Measurements from ENCODE around the gene SALL1.

SALL1 gene

DNA sequence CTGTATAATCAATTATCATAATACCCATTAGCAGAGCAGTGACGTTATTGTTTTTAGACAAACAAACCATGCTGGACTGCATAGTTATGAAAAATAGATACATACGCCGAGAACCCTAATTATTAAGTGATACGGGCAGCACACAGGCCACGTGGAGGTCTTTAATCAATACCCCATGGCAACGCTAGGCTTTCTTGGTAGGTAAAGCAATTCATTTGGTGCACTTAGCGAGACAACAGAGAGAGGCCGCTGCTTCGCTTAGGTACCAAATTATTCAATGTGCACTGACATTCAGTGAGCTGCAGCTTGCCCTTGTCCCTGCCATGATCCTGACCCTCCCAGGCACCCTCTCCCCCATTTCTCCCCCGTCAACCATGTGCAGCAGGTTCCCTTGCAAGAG, 12.9 kb downstream of the SALL1 start:
- Histone ChIP-seq H3K4me3 (ENCODE audit: low read length) (no peak overlapping the region), H3K4me2 (ENCODE audit: low read length) (no peak overlapping the region)

DNA sequence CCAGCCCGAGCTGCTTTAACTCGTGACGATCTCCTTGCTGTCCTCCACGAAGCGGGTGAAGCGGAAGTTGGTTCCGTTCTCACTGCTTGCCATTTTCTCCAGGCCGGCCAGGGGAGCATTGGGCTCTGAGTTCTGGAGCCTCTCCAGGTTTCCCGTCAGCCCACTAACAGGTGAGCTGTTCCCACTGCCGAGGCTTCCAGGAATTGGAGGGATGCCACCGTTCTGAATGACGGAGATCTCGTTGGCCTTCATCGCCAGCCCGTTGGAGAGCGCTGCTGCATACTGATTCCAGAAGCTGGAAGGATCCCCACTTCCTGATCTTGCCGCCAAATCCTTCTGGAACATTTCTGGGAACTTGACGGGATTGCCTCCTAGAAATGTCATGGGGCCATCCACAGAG, 14.0 kb downstream of the SALL1 start:
- Histone ChIP-seq H3K79me1 (ENCODE audit: low read length) (peaks cover 29% of the 10 kb centered on the region), H3K36me3 (ENCODE audit: control insufficient read depth, insufficient read depth, low read length) (peaks cover 24% of the 10 kb centered on the region), H2BK15ac (replicated peaks; ENCODE audit: low read depth) (no peak overlapping the region), H3K4me2 (ENCODE audit: low read length) (no peak overlapping the region), H3K18ac (ENCODE audit: low read length) (no peak overlapping the region), H2BK120ac (ENCODE audit: low read depth, low read length) (no peak overlapping the region), H2AK5ac (ENCODE audit: low read length) (no peak overlapping the region), H3K4ac (ENCODE audit: low read depth, low read length) (no peak overlapping the region), H3K56ac (ENCODE audit: low read length) (no peak overlapping the region), H3K27ac (ENCODE audit: low read depth, low read length) (no peak overlapping the region), H3K9ac (ENCODE audit: low read length) (no peak overlapping the region), H4K8ac (ENCODE audit: low read depth, low read length) (no peak overlapping the region), H3K4me1 (ENCODE audit: control insufficient read depth, low read depth, low read length) (peaks cover 3% of the 10 kb centered on the region), H3K27me3 (ENCODE audit: insufficient read depth, low read length, poor library complexity) (no peaks in the 10 kb centered on the region), H4K5ac (ENCODE audit: low read length) (no peak overlapping the region), H2BK5ac (ENCODE audit: low read length) (no peak overlapping the region), H3K4me3 (ENCODE audit: low read length) (no peak overlapping the region), H3K23ac (ENCODE audit: low read length) (no peak overlapping the region), H3K79me2 (ENCODE audit: control insufficient read depth, insufficient read depth, low read length) (peaks cover 34% of the 10 kb centered on the region)
- DNase-seq: no peak
- WGBS (ENCODE audit: extremely low coverage, insufficient coverage, low lambda C conversion rate): no CpG with 5 or more reads among the region's 18 CpGs

More for the DNA sequence above, 12.9 kb downstream of the SALL1 start:
- no CpG with 5 or more reads among the region's 10 CpGs for WGBS (ENCODE audit: extremely low coverage, insufficient coverage, low lambda C conversion rate)
- Histone ChIP-seq H2BK120ac (ENCODE audit: low read depth, low read length) (no peak overlapping the region), H3K9ac (ENCODE audit: low read length) (no peak overlapping the region), H3K36me3 (ENCODE audit: control insufficient read depth, insufficient read depth, low read length) (peaks cover 24% of the 10 kb centered on the region), H2AK5ac (ENCODE audit: low read length) (no peak overlapping the region), H3K27me3 (ENCODE audit: insufficient read depth, low read length, poor library complexity) (no peaks in the 10 kb centered on the region), H3K4ac (ENCODE audit: low read depth, low read length) (no peak overlapping the region), H3K79me2 (ENCODE audit: control insufficient read depth, insufficient read depth, low read length) (peaks cover 42% of the 10 kb centered on the region), H3K27ac (ENCODE audit: low read depth, low read length) (no peak overlapping the region), H4K8ac (ENCODE audit: low read depth, low read length) (no peak overlapping the region), H3K79me1 (ENCODE audit: low read length) (peaks cover 34% of the 10 kb centered on the region), H2BK5ac (ENCODE audit: low read length) (no peak overlapping the region), H4K5ac (ENCODE audit: low read length) (no peak overlapping the region), H3K18ac (ENCODE audit: low read length) (no peak overlapping the region), H3K23ac (ENCODE audit: low read length) (no peak overlapping the region), H2BK15ac (replicated peaks; ENCODE audit: low read depth) (no peak overlapping the region), H3K56ac (ENCODE audit: low read length) (no peak overlapping the region), H3K4me1 (ENCODE audit: control insufficient read depth, low read depth, low read length) (no peaks in the 10 kb centered on the region)
- no peak for DNase-seq

DNA sequence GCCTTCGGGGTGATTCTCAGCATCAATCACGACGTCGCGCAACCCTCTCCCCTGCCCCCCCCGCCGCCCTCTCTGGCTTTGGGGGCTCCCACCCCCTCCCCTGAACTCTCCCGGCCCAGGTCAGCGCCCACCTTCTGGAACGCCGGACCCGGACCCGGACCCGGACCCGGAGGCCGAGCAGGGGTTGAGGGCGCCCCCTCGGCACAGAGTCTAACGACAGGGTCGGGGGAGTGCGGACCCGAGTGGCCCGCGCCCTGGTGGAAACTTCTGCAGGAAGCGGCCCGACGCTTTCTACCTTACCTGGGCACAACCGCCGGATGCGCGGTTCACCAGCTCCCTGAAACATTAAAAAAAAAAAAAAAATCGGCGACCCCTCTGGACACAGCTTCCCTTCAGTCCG, 16.2 kb downstream of the SALL1 start:
- no peak overlapping the region for H2BK5ac ChIP-seq (ENCODE audit: low read length)
- no peak overlapping the region for H2BK120ac ChIP-seq (ENCODE audit: low read depth, low read length)
- H3K4ac ChIP-seq (ENCODE audit: low read depth, low read length): peak overlapping the region; percentile 99
- H3K56ac ChIP-seq (ENCODE audit: low read length): peak overlapping the region; percentile 87
- H4K8ac ChIP-seq (ENCODE audit: low read depth, low read length): no peak overlapping the region
- no CpG with 5 or more reads among the region's 34 CpGs for WGBS (ENCODE audit: extremely low coverage, insufficient coverage, low lambda C conversion rate)
- H3K27ac ChIP-seq (ENCODE audit: low read depth, low read length): peak overlapping the region; percentile 24
- H3K79me1 ChIP-seq (ENCODE audit: low read length): peaks cover 22% of the 10 kb centered on the region
- H3K27me3 ChIP-seq (ENCODE audit: insufficient read depth, low read length, poor library complexity): no peaks in the 10 kb centered on the region
- peaks cover 19% of the 10 kb centered on the region for H3K79me2 ChIP-seq (ENCODE audit: control insufficient read depth, insufficient read depth, low read length)
- no peak overlapping the region for H3K4me3 ChIP-seq (ENCODE audit: low read length)
- peaks cover 18% of the 10 kb centered on the region for H3K36me3 ChIP-seq (ENCODE audit: control insufficient read depth, insufficient read depth, low read length)
- peak overlapping the region; percentile 67 for H3K4me2 ChIP-seq (ENCODE audit: low read length)
- no peak overlapping the region for H4K5ac ChIP-seq (ENCODE audit: low read length)
- no peak overlapping the region for H2AK5ac ChIP-seq (ENCODE audit: low read length)
- H3K9ac ChIP-seq (ENCODE audit: low read length): peak overlapping the region; percentile 55
- no peak overlapping the region for H2BK15ac ChIP-seq (replicated peaks; ENCODE audit: low read depth)
- DNase-seq: peak; percentile 32
- peaks cover 5% of the 10 kb centered on the region for H3K4me1 ChIP-seq (ENCODE audit: control insufficient read depth, low read depth, low read length)
- no peak overlapping the region for H3K23ac ChIP-seq (ENCODE audit: low read length)
- H3K18ac ChIP-seq (ENCODE audit: low read length): peak overlapping the region; percentile 19

DNA sequence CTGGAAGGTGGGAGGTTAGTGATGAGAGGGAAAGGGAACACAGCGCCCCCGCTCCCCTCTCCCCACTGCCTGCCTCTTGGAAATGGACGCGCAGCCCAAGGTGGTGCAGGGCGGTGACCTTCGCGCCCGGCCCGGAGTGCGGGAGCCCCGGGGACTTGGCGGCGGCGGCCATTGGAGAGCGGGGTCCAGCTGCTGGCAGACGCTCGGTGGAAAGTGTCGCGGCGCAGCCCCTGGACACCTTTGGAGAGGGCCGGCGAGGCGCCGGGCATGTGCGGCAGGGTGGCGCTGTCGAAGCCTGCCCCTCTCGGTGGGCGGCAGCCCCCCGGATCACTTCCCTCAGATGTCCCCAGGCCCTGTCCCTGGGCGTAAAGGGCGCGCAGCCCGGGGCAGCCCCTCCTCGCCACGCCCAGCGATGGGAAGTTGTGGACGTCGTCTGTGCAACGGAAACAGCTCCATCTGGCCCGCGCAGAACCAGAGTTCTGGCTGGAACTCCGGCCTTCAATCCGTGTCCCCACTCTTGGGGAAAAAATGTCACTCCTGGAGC, 16.7 kb downstream of the SALL1 start:
- Histone ChIP-seq H3K4me1 (ENCODE audit: control insufficient read depth, low read depth, low read length) (peaks cover 6% of the 10 kb centered on the region), H3K79me1 (ENCODE audit: low read length) (peaks cover 17% of the 10 kb centered on the region), H3K9ac (ENCODE audit: low read length) (peak overlapping the region; percentile 55), H3K4me2 (ENCODE audit: low read length) (peak overlapping the region; percentile 67), H3K4ac (ENCODE audit: low read depth, low read length) (peak overlapping the region; percentile 99), H2BK5ac (ENCODE audit: low read length) (peak overlapping the region; percentile 25), H3K4me3 (ENCODE audit: low read length) (peak overlapping the region; percentile 27), H3K56ac (ENCODE audit: low read length) (peak overlapping the region; percentile 87), H4K8ac (ENCODE audit: low read depth, low read length) (no peak overlapping the region), H2BK15ac (replicated peaks; ENCODE audit: low read depth) (no peak overlapping the region), H3K79me2 (ENCODE audit: control insufficient read depth, insufficient read depth, low read length) (peaks cover 13% of the 10 kb centered on the region), H4K5ac (ENCODE audit: low read length) (no peak overlapping the region), H3K27ac (ENCODE audit: low read depth, low read length) (peak overlapping the region; percentile 30), H3K23ac (ENCODE audit: low read length) (no peak overlapping the region), H2AK5ac (ENCODE audit: low read length) (no peak overlapping the region), H3K18ac (ENCODE audit: low read length) (peak overlapping the region; percentile 19), H2BK120ac (ENCODE audit: low read depth, low read length) (no peak overlapping the region), H3K27me3 (ENCODE audit: insufficient read depth, low read length, poor library complexity) (no peaks in the 10 kb centered on the region), H3K36me3 (ENCODE audit: control insufficient read depth, insufficient read depth, low read length) (peaks cover 13% of the 10 kb centered on the region)
- peak; percentile 71 for DNase-seq
- no CpG with 5 or more reads among the region's 44 CpGs for WGBS (ENCODE audit: extremely low coverage, insufficient coverage, low lambda C conversion rate)

DNA sequence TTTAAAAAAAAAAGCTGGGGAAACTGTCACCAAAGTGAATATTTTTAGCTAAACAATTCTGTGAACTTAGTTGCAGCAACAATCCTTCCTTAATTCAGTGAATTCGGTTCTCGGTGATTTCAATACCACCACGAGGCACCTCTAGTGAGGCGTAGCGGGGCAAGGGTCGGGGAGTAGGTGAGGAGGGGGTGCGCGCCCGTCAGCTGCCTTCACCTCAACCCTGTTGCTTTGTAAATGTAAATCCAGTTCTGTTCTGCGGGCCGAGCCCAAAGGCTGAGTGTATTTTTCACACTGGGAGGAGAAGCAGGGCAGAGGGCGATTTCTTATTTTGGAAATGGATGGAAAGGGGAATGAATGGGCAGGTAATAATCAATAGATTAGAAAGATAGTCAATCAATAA, 17.4 kb downstream of the SALL1 start:
- Histone ChIP-seq H3K79me1 (ENCODE audit: low read length) (peaks cover 11% of the 10 kb centered on the region), H4K5ac (ENCODE audit: low read length) (no peak overlapping the region), H3K36me3 (ENCODE audit: control insufficient read depth, insufficient read depth, low read length) (peaks cover 10% of the 10 kb centered on the region), H3K9ac (ENCODE audit: low read length) (peak overlapping the region; percentile 55), H3K4me1 (ENCODE audit: control insufficient read depth, low read depth, low read length) (peaks cover 9% of the 10 kb centered on the region), H3K27me3 (ENCODE audit: insufficient read depth, low read length, poor library complexity) (no peaks in the 10 kb centered on the region), H4K8ac (ENCODE audit: low read depth, low read length) (no peak overlapping the region), H3K79me2 (ENCODE audit: control insufficient read depth, insufficient read depth, low read length) (peaks cover 8% of the 10 kb centered on the region), H2BK15ac (replicated peaks; ENCODE audit: low read depth) (no peak overlapping the region), H3K27ac (ENCODE audit: low read depth, low read length) (no peak overlapping the region), H3K4me2 (ENCODE audit: low read length) (peak overlapping the region; percentile 68), H2AK5ac (ENCODE audit: low read length) (no peak overlapping the region), H2BK120ac (ENCODE audit: low read depth, low read length) (no peak overlapping the region), H3K23ac (ENCODE audit: low read length) (no peak overlapping the region), H2BK5ac (ENCODE audit: low read length) (no peak overlapping the region), H3K56ac (ENCODE audit: low read length) (peak overlapping the region; percentile 87), H3K18ac (ENCODE audit: low read length) (no peak overlapping the region), H3K4ac (ENCODE audit: low read depth, low read length) (peak overlapping the region; percentile 46), H3K4me3 (ENCODE audit: low read length) (no peak overlapping the region)
- WGBS (ENCODE audit: extremely low coverage, insufficient coverage, low lambda C conversion rate): no CpG with 5 or more reads among the region's 12 CpGs
- peak; percentile 31 for DNase-seq

DNA sequence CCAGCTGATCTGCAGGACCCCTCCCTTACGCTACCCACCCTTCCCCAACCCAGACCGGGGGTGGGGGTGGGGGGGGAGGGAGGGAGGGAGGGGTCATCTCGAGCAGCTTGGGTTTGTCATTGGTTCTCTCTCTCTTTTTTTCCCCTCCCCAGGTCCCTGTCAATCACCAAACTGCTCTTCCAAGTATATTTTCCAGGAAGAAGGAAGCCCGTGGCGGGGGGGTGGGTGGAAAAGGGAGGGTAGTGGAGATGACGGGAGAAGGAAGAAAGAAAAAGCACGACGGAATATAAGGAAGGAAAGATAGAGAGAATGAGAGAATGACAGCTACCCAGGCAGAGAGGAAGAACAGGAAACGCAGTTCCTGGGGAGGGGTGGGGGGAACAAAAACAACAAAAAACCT, 17.9 kb downstream of the SALL1 start:
- H3K27ac ChIP-seq (ENCODE audit: low read depth, low read length): no peak overlapping the region
- WGBS (ENCODE audit: extremely low coverage, insufficient coverage, low lambda C conversion rate): no CpG with 5 or more reads among the region's 9 CpGs

More for the DNA sequence above, 17.9 kb downstream of the SALL1 start:
- H4K5ac ChIP-seq (ENCODE audit: low read length): no peak overlapping the region
- peaks cover 4% of the 10 kb centered on the region for H3K79me2 ChIP-seq (ENCODE audit: control insufficient read depth, insufficient read depth, low read length)
- no peak overlapping the region for H2BK120ac ChIP-seq (ENCODE audit: low read depth, low read length)
- no peak overlapping the region for H2BK15ac ChIP-seq (replicated peaks; ENCODE audit: low read depth)
- H3K4ac ChIP-seq (ENCODE audit: low read depth, low read length): no peak overlapping the region
- no peak overlapping the region for H3K4me3 ChIP-seq (ENCODE audit: low read length)
- DNase-seq: peak; percentile 89
- peaks cover 6% of the 10 kb centered on the region for H3K36me3 ChIP-seq (ENCODE audit: control insufficient read depth, insufficient read depth, low read length)
- H3K27me3 ChIP-seq (ENCODE audit: insufficient read depth, low read length, poor library complexity): no peaks in the 10 kb centered on the region
- peak overlapping the region; percentile 56 for H3K4me2 ChIP-seq (ENCODE audit: low read length)
- H3K18ac ChIP-seq (ENCODE audit: low read length): no peak overlapping the region
- no peak overlapping the region for H3K23ac ChIP-seq (ENCODE audit: low read length)
- H2BK5ac ChIP-seq (ENCODE audit: low read length): no peak overlapping the region
- H4K8ac ChIP-seq (ENCODE audit: low read depth, low read length): no peak overlapping the region
- H3K79me1 ChIP-seq (ENCODE audit: low read length): peaks cover 6% of the 10 kb centered on the region
- peak overlapping the region; percentile 87 for H3K56ac ChIP-seq (ENCODE audit: low read length)
- H3K9ac ChIP-seq (ENCODE audit: low read length): peak overlapping the region; percentile 55
- no peak overlapping the region for H2AK5ac ChIP-seq (ENCODE audit: low read length)
- H3K4me1 ChIP-seq (ENCODE audit: control insufficient read depth, low read depth, low read length): peaks cover 9% of the 10 kb centered on the region

All from mesendoderm (in vitro differentiated cells).